ENCODE data around the gene HAPLN3. TPM values are rescaled to one million over a fixed set of nuclear protein-coding genes. Genes with fewer than 3 reads are reported as not detected.

The HAPLN3 gene
- polyA plus RNA-seq, 1 of the 3 experiments (the other 2 are of a cell fraction): 9.7 TPM

GRCh38 chr15:88866295-88866881, 29.0 kb downstream of the HAPLN3 start:
- no peak for DNase-seq
- H3K9me3 ChIP-seq: no peaks in the 10 kb centered on the region
- H3K4me3 ChIP-seq (ENCODE audit: low read depth in 2 of 2, low read length in 1 of 2): no peak overlapping the region
- H3K4me1 ChIP-seq (ENCODE audit: control insufficient read depth in 1 of 2, insufficient read depth in 2 of 2, low read depth in 1 of 2, low read length in 1 of 2): no peaks in the 10 kb centered on the region
- H3F3A ChIP-seq (replicated peaks; ENCODE audit: insufficient read depth): no peaks in the 10 kb centered on the region
- no peak overlapping the region for H3K4me2 ChIP-seq
- ChIA-PET POLR2A (no interaction called here), CTCF (interaction anchor here (0.6 to 1.4 kb wide), 2 partner anchors 14 to 52 kb away, joined by 3 read pairs; no protein-coding TSS in a partner anchor)
- 62% methylated on average over 10 of the region's 10 CpGs for WGBS (ENCODE audit: low lambda C conversion rate)
- H2AFZ ChIP-seq (ENCODE audit: low read depth): no peak overlapping the region
- TF ChIP-seq GATA2 (CRISPR knock-in tag; IDR thresholded peaks at IDR 0.05) (no peak), RXRA (IDR thresholded peaks at IDR 0.05; ENCODE audit: borderline replicate concordance, low read depth) (no peak)
- no peak overlapping the region for H3K27ac ChIP-seq (ENCODE audit: low read depth in 2 of 2, low read length in 1 of 2)
- H3K36me3 ChIP-seq (replicated peaks in 1 of 2; ENCODE audit: control insufficient read depth in 1 of 2, insufficient read depth in 2 of 2, low read length in 1 of 2): no peaks in the 10 kb centered on the region
- H3K27me3 ChIP-seq (ENCODE audit: insufficient read depth): no peaks in the 10 kb centered on the region; the same call in 1 of the 2 replicates
- H3K79me2 ChIP-seq (ENCODE audit: insufficient read depth): no peaks in the 10 kb centered on the region
- H3K9ac ChIP-seq: no peak overlapping the region
- H3K9me2 ChIP-seq: no peaks in the 10 kb centered on the region
- H4K20me1 ChIP-seq (ENCODE audit: insufficient read depth): no peaks in the 10 kb centered on the region

DNA sequence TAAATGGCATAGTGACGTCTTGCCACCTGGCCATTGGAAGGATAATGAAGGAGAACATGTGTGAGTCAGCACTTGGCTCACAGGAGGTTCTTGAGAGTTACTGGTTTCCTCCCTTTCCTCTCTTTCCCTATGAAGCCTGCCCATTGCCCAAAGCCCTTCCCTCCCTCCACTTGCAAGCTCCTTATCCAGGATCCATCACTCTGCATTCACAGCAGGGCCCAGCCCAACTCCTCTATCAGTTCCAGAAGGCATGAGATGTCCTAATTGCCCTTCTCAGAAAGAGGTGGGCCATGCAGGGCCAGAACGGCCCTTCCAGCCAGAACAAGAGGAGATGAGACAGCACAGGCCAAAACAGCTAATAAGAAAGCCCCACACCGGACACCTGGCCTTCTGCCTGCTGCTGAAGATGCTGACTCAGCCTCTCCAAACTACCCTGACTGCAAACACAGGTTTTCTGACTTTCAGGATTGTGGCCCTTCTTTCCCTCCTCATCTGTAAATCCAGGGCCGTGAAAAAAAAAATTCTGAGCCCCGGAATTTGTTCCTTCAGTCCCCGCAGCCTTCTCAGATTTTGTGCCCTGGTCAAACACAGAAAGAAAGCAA, 29.7 kb downstream of the HAPLN3 start:
- H3K79me2 ChIP-seq (ENCODE audit: insufficient read depth): no peaks in the 10 kb centered on the region
- H3K27me3 ChIP-seq (ENCODE audit: insufficient read depth): no peaks in the 10 kb centered on the region; the same call in 1 of the 2 replicates
- H3K4me3 ChIP-seq (ENCODE audit: low read depth in 2 of 2, low read length in 1 of 2): no peak overlapping the region
- H3K36me3 ChIP-seq (replicated peaks in 1 of 2; ENCODE audit: control insufficient read depth in 1 of 2, insufficient read depth in 2 of 2, low read length in 1 of 2): no peaks in the 10 kb centered on the region
- TF ChIP-seq ELF1 (IDR thresholded peaks at IDR 0.05) (no peak), TAF1 (IDR thresholded peaks at IDR 0.05; ENCODE audit: borderline replicate concordance, low read depth, low read length) (no peak), TCF12 (IDR thresholded peaks at IDR 0.05) (no peak), MAX (IDR thresholded peaks at IDR 0.05; ENCODE audit: low read depth) (no peak)
- TF ChIP-seq, protein P1, sequence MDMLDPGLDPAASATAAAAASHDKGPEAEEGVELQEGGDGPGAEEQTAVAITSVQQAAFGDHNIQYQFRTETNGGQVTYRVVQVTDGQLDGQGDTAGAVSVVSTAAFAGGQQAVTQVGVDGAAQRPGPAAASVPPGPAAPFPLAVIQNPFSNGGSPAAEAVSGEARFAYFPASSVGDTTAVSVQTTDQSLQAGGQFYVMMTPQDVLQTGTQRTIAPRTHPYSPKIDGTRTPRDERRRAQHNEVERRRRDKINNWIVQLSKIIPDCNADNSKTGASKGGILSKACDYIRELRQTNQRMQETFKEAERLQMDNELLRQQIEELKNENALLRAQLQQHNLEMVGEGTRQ (IDR thresholded peaks at IDR 0.05; ENCODE audit: borderline replicate concordance, low read depth, low read length): no peak
- no peaks in the 10 kb centered on the region for H3K9me2 ChIP-seq
- ChIA-PET POLR2A (no interaction called here), CTCF (interaction anchor here (0.6 to 1.0 kb wide), 2 partner anchors 15 to 39 kb away, joined by 3 read pairs; no protein-coding TSS in a partner anchor)
- DNase-seq: no peak
- H3K9me3 ChIP-seq: no peaks in the 10 kb centered on the region
- no peak overlapping the region for H3K9ac ChIP-seq
- no peaks in the 10 kb centered on the region for H4K20me1 ChIP-seq (ENCODE audit: insufficient read depth)
- H3K4me1 ChIP-seq (ENCODE audit: control insufficient read depth in 1 of 2, insufficient read depth in 2 of 2, low read depth in 1 of 2, low read length in 1 of 2): no peaks in the 10 kb centered on the region
- no peak overlapping the region for H2AFZ ChIP-seq (ENCODE audit: low read depth)
- WGBS (ENCODE audit: low lambda C conversion rate): 36% methylated on average over 6 of the region's 6 CpGs
- no peaks in the 10 kb centered on the region for H3F3A ChIP-seq (replicated peaks; ENCODE audit: insufficient read depth)
- no peak overlapping the region for H3K27ac ChIP-seq (ENCODE audit: low read depth in 2 of 2, low read length in 1 of 2)
- no peak overlapping the region for H3K4me2 ChIP-seq

- Histone ChIP-seq H4K20me1 (ENCODE audit: insufficient read depth) (no peaks in the 10 kb centered on the region), H3K79me2 (ENCODE audit: insufficient read depth) (no peaks in the 10 kb centered on the region), H3K4me1 (ENCODE audit: control insufficient read depth in 1 of 2, insufficient read depth in 2 of 2, low read depth in 1 of 2, low read length in 1 of 2) (no peaks in the 10 kb centered on the region), H3K27ac (ENCODE audit: low read depth in 2 of 2, low read length in 1 of 2) (no peak overlapping the region), H3K9me2 (no peaks in the 10 kb centered on the region), H3F3A (replicated peaks; ENCODE audit: insufficient read depth) (no peaks in the 10 kb centered on the region), H3K4me3 (ENCODE audit: low read depth in 2 of 2, low read length in 1 of 2) (no peak overlapping the region), H3K4me2 (no peak overlapping the region), H3K9ac (no peak overlapping the region), H2AFZ (ENCODE audit: low read depth) (no peak overlapping the region), H3K27me3 (ENCODE audit: insufficient read depth) (no peaks in the 10 kb centered on the region; the same call in 1 of the 2 replicates), H3K9me3 (no peaks in the 10 kb centered on the region), H3K36me3 (replicated peaks in 1 of 2; ENCODE audit: control insufficient read depth in 1 of 2, insufficient read depth in 2 of 2, low read length in 1 of 2) (no peaks in the 10 kb centered on the region)
- 26% methylated on average over 4 of the region's 4 CpGs for WGBS (ENCODE audit: low lambda C conversion rate)
- ChIA-PET CTCF (interaction anchor here (1.0 kb wide), 1 partner anchor 40 kb away, joined by 3 read pairs; no protein-coding TSS in a partner anchor), POLR2A (no interaction called here)
- DNase-seq: no peak
- TF ChIP-seq MXI1 (IDR thresholded peaks at IDR 0.05; ENCODE audit: low read depth, low read length): no peak
- no peak for TF ChIP-seq SIN3A (IDR thresholded peaks at IDR 0.05; ENCODE audit: borderline replicate concordance, low read depth, low read length)
- no peak for TF ChIP-seq FOSL2 (IDR thresholded peaks at IDR 0.05; ENCODE audit: borderline replicate concordance, low read depth)
- TF ChIP-seq IRF3 (IDR thresholded peaks at IDR 0.05; ENCODE audit: low read depth, low read length): no peak
- TF ChIP-seq, protein P2, sequence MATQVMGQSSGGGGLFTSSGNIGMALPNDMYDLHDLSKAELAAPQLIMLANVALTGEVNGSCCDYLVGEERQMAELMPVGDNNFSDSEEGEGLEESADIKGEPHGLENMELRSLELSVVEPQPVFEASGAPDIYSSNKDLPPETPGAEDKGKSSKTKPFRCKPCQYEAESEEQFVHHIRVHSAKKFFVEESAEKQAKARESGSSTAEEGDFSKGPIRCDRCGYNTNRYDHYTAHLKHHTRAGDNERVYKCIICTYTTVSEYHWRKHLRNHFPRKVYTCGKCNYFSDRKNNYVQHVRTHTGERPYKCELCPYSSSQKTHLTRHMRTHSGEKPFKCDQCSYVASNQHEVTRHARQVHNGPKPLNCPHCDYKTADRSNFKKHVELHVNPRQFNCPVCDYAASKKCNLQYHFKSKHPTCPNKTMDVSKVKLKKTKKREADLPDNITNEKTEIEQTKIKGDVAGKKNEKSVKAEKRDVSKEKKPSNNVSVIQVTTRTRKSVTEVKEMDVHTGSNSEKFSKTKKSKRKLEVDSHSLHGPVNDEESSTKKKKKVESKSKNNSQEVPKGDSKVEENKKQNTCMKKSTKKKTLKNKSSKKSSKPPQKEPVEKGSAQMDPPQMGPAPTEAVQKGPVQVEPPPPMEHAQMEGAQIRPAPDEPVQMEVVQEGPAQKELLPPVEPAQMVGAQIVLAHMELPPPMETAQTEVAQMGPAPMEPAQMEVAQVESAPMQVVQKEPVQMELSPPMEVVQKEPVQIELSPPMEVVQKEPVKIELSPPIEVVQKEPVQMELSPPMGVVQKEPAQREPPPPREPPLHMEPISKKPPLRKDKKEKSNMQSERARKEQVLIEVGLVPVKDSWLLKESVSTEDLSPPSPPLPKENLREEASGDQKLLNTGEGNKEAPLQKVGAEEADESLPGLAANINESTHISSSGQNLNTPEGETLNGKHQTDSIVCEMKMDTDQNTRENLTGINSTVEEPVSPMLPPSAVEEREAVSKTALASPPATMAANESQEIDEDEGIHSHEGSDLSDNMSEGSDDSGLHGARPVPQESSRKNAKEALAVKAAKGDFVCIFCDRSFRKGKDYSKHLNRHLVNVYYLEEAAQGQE (IDR thresholded peaks at IDR 0.05; ENCODE audit: low read depth, low read length): no peak
- TF ChIP-seq TEAD4 (IDR thresholded peaks at IDR 0.05; ENCODE audit: borderline replicate concordance, insufficient read depth): no peak
Measured at GRCh38 chr15:88864861-88865497, 30.4 kb downstream of the HAPLN3 start.

Data from SK-N-SH (cell line).